Astrocyte of the spinal cord (primary cell): ENCODE measurements around the gene NSDHL.
"Not testable (repeated sequence)": the region's sequence is repeated elsewhere in the genome, so short reads cannot be mapped to it uniquely, and the experiment has no call there.

Experiments used
- DNase-seq: peaks from one replicate; pipeline ENCODE4 v3.0.0; 2011; ENCODE audit warnings: low read depth, low spot score
- H3K4me3 ChIP-seq: 2 replicates; pipeline ENCODE4 v1.5.1; 2011; ENCODE audit warnings: low read depth, mild to moderate bottlenecking, low read length, moderate library complexity
- CTCF ChIP-seq: IDR thresholded peaks from 2 replicates; pipeline ENCODE4 v1.5.1; 2012; ENCODE audit warnings: low read depth, mild to moderate bottlenecking, low read length, inconsistent platforms
- in situ Hi-C: cut with HindIII; loops from 2 replicates; pipeline ENCODE4 v1.10.0; 2017; ENCODE audit warnings: low sequenced_read_pairs

The NSDHL gene

GRCh38 chrX:152908486-152908885 is 77.6 kb downstream of the NSDHL start:
- in situ Hi-C loops = no loop called here
- DNase-seq = no peak
- H3K4me3 ChIP-seq = no peak overlapping the region
- TF ChIP-seq CTCF = no peak

DNA sequence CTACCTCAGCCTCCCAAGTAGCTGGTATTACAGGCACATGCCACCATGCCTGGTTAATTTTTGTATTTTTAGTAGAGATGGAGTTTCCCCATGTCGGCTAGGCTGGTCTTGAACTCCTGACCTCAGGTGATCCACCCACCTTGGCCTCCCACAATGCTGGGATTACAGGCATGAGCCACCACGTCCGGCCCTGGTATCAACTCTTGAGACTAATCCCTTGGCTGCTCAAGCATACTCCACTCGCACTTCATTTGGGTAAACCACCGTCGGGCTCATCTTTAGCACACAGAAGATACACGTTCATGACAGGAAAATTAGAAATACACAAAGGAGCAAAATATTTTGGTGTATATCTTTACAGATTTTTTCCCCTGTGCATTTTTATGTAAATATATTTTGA is 79.2 kb downstream of the NSDHL start:
- DNase-seq, H3K4me3 ChIP-seq, in situ Hi-C loops: not testable (repeated sequence)

DNA sequence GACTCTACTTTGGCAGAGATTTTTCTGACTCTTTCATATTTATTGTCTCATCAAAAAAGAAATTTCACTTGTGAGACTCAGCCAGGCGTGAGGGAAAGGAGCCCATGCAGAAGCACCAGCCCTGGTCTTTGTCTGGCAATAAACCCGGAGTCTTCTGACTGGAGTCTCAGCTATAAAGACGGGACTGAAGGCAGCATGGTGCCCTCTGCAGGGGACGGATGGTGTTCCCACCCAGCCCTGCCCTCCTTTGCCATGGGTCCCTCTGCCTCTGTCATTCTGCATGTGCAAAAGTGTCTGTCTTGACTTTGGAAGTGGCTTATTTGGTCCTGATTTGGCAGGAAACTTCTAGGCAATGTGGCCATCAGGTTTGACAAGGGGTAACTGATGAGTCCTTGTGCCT is 81.2 kb downstream of the NSDHL start:
- in situ Hi-C loops = no loop called here
- DNase-seq = no peak
- TF ChIP-seq CTCF = peak; percentile 15
- no peak overlapping the region for H3K4me3 ChIP-seq

DNA sequence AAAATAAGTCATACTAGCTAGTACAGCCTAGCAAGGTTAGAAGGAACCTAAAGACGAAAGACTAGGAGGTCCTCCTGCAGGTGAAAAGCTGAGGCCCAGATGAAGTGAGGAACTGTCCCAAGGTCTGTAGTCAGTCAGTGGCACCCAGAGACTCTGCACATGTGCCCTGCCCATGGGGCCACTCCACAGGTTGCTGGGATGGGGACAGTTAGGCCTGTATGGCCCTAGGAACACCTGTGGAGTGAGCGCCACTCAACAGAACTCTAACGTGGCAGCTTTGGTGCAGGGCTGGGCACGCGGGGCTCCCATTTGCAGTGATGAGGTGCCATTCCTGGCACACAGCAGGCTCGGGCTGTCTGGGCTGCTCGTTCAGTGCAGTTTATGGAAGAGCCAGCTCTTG is 81.8 kb downstream of the NSDHL start:
- no peak overlapping the region for H3K4me3 ChIP-seq
- in situ Hi-C loops = no loop called here
- TF ChIP-seq CTCF = no peak
- DNase-seq = no peak

- no peak overlapping the region for H3K4me3 ChIP-seq
- TF ChIP-seq CTCF = no peak
- in situ Hi-C loops = no loop called here
- DNase-seq = no peak
Measured at GRCh38 chrX:152913346-152913745, 82.5 kb downstream of the NSDHL start.

- TF ChIP-seq CTCF = no peak
- in situ Hi-C loops = no loop called here
- no peak for DNase-seq
- H3K4me3 ChIP-seq = no peak overlapping the region
Measured at GRCh38 chrX:152913910-152914309, 83.0 kb downstream of the NSDHL start.

GRCh38 chrX:152915541-152916241 is 84.8 kb downstream of the NSDHL start:
- no peak overlapping the region for H3K4me3 ChIP-seq
- DNase-seq = peak; percentile 76
- TF ChIP-seq CTCF = peak; percentile 72
- in situ Hi-C loops = no loop called here
